ENCODE measurements around the gene SIK1.
"Not testable (repeated sequence)": the region's sequence is repeated elsewhere in the genome, so short reads cannot be mapped to it uniquely, and the experiment has no call there.

Gene SIK1

GRCh38 chr21:43439316-43440075, 12.6 kb upstream of the SIK1 start:
- DNase-seq, result not testable (repeated sequence)

GRCh38 chr21:43436272-43436671, 9.3 kb upstream of the SIK1 start:
- not testable (repeated sequence) for DNase-seq

GRCh38 chr21:43433340-43434136, 6.6 kb upstream of the SIK1 start:
- not testable (repeated sequence) for DNase-seq

DNA sequence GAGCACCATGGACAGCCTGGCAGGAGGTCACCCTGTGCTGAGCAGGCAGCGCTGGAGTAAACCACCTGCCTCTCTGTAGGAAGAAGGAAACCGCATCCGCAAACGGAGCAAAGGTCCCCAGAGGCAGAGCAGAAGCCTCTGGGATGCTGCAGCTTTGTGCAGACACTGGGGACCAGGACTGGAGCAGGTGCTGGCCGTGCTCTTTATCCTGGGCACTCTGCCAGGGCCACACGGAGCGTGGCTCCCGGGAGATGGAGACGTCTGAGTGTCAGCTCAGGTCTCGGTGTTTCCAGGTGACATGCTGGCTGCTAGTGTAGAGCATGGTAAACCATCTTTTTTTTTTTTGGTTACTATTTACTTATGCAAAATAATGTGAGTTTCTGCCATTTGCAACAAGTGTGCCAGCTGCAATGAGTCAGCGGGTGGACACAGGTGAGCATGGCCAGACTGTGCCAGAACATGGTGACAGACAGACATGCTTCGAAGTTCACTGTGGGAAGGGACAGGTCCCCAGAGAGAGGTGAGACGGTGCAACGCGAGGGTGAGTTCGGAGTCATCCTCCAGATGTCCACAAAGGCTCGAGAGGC, 4.0 kb upstream of the SIK1 start:
- DNase-seq, result not testable (repeated sequence)

DNA sequence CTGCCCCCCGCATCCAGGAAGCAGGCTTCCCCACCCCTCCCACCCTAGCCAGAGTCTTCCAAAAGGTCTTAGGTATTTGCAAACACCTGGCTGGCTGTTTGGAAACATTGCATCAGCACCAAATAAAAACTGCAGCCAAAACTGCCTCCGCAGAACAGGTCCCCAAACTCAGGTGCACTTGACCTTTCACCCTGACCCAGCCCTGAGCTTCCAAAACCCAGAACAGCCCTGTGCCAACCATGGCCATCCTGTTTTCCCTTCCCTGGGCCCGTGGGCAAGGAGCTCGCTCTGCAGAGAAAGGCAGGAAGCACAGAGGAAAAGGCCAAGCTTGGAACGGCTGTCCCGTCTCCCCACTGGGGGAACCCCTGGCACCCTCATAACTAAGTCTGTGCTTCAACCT, 2.0 kb upstream of the SIK1 start:
- not testable (repeated sequence) for DNase-seq

- not testable (repeated sequence) for DNase-seq
These were observed 270 bp upstream of the SIK1 start for GRCh38 chr21:43427242-43427559.

DNA sequence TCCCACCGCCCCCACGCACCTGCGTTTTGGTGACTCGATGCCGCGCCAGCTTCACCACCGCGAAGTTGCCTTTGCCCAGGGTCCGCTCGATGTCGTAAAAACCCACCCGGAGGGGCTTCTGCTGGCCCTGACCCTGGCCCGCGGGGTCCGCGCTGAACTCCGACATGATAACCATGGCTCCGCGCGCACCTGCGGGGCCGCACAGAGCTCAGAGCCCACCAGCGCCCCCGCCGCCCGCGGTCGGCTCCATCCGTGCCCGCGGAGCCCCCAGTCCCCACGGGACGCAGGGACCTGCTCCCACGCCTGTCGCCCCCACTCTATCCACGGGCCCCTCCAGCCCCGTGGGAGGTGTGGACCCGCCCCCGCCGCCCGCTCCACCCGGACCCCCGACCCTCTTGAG, 927 bp downstream of the SIK1 start:
- not testable (repeated sequence) for DNase-seq

GRCh38 chr21:43419475-43419874, 7.5 kb downstream of the SIK1 start:
- not testable (repeated sequence) for DNase-seq

DNA sequence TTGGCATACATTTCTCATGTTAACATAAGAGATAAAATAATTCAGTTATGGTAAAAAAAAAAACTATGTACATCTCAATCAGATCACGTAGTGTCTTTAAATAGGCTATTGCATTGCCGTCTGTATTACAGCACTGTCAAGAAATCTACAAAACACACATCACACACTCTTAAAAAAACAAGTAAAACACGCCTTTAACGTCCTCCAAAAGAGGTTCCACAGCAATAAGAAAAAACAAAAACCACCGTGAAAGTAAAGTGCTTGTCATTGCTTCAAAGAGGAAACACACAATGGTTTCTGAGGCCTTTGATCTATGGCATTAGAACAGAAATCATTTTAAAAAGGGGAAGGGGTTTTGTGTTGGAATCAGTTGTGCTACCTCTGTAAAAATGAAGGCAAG, 12.4 kb downstream of the SIK1 start:
- DNase-seq, result not testable (repeated sequence)

DNA sequence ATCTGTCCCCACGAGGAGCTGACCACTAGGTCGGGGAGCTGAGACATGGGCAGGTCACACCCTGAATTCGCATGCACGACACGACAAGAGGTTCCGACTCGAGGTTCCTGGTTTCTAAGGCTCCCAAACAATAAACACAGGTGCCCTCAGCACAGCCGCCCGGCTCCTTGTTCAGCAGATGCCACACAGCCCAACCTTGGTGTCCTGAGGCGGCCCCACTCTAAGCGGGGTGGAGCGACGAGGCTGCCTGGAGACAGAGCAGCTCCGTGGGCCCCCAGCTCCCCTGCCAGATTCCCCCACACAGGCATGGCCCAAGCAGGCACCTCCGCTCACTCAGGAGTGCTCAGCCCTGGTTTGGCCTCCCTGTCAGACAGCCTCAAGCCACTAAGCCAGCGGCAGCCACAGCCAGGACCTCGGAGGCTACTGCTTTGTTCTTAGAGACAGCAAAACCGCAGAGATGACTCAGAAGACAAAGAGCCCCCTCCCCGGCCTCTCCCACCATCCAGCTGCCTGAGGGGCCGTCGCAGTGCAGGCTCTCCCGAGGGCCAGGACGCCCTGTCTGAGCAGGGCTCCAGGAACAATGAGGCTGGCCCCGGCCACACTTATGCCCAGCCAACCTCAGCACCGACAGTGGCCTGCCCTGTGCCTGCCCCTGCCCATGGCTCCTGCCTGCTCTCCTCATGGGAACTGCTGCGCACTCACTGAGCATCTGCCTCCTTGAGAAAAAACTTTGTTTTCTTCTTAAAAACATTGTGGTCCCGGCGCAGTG, 14.7 kb downstream of the SIK1 start:
- DNase-seq, result not testable (repeated sequence)

DNA sequence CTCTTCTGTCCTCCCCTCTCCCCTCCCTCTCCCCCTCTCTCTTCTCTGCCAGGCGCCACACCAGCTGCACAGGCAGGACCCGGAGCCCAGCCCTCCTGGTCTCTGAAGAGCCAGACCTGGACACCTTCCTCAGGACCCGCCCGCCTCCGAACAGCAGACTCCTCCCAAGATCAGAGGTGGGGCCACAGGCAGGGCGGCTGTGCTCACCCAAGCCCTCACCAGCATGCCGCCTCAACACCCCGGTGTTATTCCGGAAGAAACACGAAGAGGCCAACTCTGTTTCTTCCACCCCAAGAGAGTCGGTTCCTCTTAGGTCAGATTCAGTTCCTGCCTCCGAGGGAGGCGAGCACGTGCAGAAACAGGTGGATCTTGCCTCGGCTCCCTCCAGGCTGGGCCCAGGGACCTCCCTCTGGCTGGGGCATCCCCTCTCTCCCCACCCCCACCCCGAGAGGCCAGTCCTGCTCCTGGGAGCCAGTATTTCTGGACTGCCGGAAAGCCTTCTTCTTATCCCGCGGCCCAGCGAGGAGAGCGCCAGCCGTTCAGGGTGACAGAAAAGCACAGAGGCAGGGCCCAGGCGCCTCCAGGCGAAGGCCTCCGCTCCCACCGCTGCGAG, 16.4 kb downstream of the SIK1 start:
- not testable (repeated sequence) for DNase-seq

DNA sequence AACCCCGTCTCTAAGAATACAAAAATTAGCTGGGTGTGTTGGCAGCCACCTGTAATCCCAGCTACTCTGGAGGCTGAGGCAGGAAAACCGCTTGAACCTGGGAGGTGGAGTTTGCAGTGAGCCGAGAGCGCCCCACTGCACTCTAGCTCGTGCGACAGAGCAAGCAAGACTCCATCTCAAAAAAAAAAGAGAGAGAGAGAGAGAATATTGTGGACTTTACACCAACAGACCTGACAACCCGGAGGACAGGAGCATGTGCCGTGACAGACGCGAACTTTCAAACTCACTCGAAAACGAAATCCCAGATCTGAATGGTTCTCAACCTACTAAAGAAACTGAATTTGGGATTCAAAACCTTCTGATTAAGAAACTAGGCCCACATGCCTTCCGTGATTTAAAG, 19.8 kb downstream of the SIK1 start:
- not testable (repeated sequence) for DNase-seq

DNA sequence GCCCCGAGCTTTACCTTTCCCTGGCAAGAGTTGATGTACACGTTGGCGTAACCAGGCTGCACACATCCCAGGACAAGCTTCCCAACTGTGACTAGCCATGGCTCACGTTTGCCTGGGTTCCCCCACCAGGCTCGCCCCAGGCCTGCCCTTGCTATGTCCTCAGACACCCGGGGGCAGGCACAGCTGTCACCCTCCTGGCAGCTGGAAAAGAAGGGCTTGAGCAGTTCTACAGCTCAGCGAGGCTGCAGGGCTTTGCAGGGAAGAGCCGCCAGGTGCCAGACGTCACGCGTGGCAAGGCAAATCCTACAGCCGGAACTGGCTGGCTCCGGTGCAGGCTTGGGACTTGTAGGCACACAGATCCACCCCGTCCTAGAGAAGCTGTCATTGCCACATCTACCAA, 22.5 kb downstream of the SIK1 start:
- not testable (repeated sequence) for DNase-seq

GRCh38 chr21:43403651-43404430, 23.1 kb downstream of the SIK1 start:
- DNase-seq, result not testable (repeated sequence)

GRCh38 chr21:43401125-43401524, 25.8 kb downstream of the SIK1 start:
- DNase-seq, result not testable (repeated sequence)

GRCh38 chr21:43399595-43400015, 27.3 kb downstream of the SIK1 start:
- not testable (repeated sequence) for DNase-seq

GRCh38 chr21:43399136-43399535, 27.8 kb downstream of the SIK1 start:
- not testable (repeated sequence) for DNase-seq

DNA sequence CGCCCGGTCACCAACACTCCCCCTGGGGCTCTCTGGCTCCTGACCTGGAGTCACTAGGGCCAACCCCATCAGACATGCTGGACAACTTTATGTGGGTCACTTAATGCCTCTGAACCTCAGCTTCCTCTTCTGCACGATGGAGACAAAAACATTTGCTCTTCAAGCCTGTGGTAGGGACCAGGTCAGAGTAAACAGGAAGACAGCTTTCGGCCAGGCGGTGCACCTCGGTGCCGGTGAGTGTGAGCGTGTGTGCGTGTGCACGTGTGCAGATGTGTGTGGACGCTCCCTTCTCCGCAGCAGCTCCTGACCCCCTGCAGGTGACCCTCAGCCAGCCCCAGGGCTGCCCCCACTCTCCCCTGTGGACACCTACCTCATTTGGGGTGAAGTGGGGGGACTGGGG, 28.4 kb downstream of the SIK1 start:
- DNase-seq, result not testable (repeated sequence)

DNA sequence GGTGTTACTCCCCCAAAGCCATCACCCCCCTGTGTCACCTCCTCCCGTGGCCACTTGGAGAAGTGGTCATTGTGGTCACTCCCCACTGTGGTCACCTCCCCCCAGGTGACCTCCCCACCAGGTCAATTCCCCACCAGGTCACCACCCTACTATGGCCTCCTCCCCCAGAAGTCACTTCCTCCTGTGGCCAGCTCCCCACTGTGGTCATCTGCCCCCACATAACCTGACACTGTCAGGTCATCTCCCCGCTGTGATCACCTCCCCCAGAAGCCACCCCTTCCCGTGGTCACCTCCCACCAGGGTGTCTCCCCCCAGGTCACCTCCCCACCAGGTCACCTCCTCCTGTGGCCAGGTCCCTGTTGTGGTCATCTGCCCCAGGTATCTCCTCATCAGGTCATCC, 28.9 kb downstream of the SIK1 start:
- DNase-seq, result not testable (repeated sequence)

DNA sequence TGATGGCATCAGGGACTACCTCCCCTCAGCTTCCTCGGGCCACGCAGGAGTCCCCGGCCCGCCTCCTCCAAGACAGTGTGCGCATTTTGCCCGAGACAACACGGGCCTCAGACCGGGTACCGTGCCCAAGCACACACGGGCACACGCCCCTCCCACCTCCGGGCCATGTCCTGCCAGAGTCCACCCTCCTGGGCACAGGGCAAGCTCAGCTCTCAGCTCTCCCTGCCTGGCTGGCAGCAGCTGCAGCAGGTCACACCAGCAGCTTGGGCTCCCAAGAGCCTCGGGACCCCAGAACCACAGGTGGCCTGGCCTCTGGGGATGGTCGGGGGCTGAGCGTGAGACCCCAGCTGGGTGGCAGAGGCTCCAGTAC, 29.5 kb downstream of the SIK1 start:
- not testable (repeated sequence) for DNase-seq

DNA sequence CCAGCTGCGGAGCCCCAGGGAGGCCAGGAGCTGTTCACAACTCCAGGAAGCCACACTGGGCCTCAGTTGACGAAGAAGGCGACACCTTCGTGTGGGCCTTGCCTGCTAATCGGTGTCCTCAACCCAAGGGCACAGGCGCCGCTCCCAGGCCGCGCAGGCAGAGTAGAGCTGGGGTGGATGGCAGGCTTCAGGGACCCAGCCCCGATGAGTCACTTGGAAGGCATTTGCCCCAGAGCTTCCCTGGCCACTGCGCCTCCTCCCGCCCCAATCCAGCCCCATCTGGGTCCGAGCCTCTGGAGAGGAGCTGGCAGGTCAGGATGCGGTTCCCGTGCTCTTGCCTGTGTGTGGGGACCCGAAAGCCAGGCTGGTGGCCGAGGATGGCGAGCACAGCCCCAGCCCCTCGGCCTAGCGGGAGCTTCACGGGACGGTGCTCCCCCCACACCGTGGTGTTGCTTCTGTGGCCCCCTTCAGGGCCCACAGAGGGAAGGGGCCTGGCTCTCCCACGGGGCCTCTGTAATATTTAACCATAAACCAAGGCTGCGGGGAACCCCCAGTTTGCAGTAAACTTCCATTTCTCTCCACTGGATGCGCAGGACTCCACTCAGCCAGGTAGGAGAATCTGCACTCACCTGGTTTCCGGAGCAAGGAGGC, 30.0 kb downstream of the SIK1 start:
- DNase-seq, result not testable (repeated sequence)
